Measurements from ENCODE around the gene RNLS.
A peak's percentile ranks its signal among the peaks of the same experiment; 100 is the strongest.

The RNLS gene

DNA sequence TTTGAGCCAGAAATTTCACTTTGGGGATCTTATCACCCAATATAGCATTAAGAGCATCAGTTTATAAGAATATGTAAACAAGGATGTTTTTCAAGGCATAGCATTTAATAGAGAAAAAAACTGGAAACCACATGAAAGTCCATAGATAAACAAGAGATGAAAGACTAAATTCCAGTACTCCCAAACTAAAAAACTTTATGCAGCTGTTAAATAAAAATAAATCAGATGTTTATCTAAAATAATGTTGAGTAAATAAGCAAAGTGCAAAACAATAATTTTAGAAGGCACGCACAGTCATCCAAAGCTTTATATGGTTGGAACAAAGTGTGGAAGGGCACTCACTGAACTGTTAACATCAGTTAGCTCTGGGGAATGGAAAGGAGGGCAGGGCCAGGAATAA, 21.0 kb downstream of the RNLS start:
- Mint-ChIP-seq H3K4me1 (no peaks in the 10 kb centered on the region), H3K9me3 (peaks cover 4% of the 10 kb centered on the region), H3K36me3 (ENCODE audit: low read depth) (no peaks in the 10 kb centered on the region), H3K27ac (no peak overlapping the region), H3K27me3 (ENCODE audit: low read depth, poor library complexity) (no peaks in the 10 kb centered on the region), H3K4me3 (no peak overlapping the region)
- TF ChIP-seq, protein P1, sequence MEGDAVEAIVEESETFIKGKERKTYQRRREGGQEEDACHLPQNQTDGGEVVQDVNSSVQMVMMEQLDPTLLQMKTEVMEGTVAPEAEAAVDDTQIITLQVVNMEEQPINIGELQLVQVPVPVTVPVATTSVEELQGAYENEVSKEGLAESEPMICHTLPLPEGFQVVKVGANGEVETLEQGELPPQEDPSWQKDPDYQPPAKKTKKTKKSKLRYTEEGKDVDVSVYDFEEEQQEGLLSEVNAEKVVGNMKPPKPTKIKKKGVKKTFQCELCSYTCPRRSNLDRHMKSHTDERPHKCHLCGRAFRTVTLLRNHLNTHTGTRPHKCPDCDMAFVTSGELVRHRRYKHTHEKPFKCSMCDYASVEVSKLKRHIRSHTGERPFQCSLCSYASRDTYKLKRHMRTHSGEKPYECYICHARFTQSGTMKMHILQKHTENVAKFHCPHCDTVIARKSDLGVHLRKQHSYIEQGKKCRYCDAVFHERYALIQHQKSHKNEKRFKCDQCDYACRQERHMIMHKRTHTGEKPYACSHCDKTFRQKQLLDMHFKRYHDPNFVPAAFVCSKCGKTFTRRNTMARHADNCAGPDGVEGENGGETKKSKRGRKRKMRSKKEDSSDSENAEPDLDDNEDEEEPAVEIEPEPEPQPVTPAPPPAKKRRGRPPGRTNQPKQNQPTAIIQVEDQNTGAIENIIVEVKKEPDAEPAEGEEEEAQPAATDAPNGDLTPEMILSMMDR (IDR thresholded peaks at IDR 0.05): no peak
- no peak for DNase-seq

DNA sequence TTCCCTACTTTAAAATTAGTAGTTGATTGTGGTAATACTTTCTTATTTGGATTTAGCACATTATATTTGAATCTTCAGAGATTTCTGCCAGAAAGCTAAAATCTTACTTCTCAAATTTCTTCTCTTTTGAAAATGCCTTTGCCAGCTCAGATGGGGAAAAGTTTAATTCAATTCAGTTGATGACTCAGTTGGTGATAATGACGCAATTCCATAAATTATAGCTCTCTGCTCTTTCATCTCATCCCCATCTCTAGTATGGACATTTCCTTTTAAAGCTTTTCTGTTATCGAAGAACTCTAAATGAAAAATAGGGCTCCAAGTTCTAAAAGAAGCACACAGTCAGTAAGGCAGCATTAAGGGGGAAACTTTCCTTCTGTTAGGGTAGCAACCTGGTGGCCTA, 25.5 kb downstream of the RNLS start:
- no peaks in the 10 kb centered on the region for H3K36me3 Mint-ChIP-seq (ENCODE audit: low read depth)
- no peak for DNase-seq
- peaks cover 4% of the 10 kb centered on the region for H3K9me3 Mint-ChIP-seq
- no peaks in the 10 kb centered on the region for H3K27me3 Mint-ChIP-seq (ENCODE audit: low read depth, poor library complexity)
- H3K4me3 Mint-ChIP-seq: no peak overlapping the region
- TF ChIP-seq, protein P1 (IDR thresholded peaks at IDR 0.05): no peak
- no peak overlapping the region for H3K27ac Mint-ChIP-seq
- no peaks in the 10 kb centered on the region for H3K4me1 Mint-ChIP-seq

DNA sequence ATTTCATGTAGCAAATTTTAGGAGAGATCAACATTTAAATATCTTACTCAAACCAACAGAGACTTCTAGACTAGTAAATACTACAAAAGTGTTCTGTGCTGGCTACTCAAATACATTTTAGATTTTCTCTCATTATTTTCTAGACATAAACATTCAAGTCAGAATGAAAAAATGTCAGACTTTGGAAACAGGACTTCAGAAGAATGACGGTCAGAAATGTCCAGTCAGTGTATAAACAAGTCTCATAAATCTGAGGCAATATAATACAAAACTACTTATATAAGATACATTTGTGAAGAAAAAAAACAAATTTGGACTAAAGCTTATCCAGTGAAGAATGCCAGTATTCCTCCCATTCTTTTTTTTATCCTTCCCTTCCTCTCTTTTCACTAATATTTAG, 25.9 kb downstream of the RNLS start:
- H3K27me3 Mint-ChIP-seq (ENCODE audit: low read depth, poor library complexity): no peaks in the 10 kb centered on the region
- H3K27ac Mint-ChIP-seq: no peak overlapping the region
- DNase-seq: no peak
- no peaks in the 10 kb centered on the region for H3K4me1 Mint-ChIP-seq
- no peaks in the 10 kb centered on the region for H3K36me3 Mint-ChIP-seq (ENCODE audit: low read depth)
- TF ChIP-seq, protein P1 (IDR thresholded peaks at IDR 0.05): no peak
- peaks cover 2% of the 10 kb centered on the region for H3K9me3 Mint-ChIP-seq
- no peak overlapping the region for H3K4me3 Mint-ChIP-seq

DNA sequence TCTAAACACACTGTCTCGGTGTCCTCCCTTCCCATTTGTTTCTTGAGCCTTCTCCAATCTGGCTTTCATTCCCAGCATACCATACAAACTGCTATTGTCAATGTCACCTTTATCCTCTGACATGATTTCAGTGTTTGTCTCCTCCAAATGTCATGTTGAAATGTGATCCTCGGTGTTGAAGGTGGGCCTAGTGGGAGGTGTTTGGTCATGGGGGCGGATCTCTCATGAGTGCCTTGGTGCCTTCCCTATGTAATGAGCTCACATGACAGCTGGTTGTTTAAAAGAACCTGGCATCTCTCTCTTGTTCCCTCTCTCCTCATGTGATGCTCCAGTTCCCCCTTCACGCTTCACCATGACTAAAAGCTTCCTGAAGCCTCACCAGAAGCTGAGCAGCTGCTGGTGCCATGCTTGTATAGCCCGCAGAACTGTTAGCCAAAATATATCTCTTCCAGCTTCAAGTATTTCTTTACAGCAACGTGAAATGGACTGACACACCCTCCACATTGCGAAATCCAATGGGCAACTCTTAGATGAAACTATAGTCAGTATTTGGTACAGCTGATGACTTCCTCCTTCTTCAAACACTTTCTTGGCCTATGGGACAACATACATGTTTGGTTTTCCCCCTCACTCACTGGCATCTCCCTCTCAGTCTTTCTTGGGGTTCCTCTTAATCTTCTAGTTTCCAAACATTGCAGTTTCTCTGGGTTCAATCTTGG, 27.8 kb downstream of the RNLS start:
- TF ChIP-seq, protein P1 (IDR thresholded peaks at IDR 0.05): no peak
- H3K4me1 Mint-ChIP-seq: no peaks in the 10 kb centered on the region
- no peaks in the 10 kb centered on the region for H3K36me3 Mint-ChIP-seq (ENCODE audit: low read depth)
- no peaks in the 10 kb centered on the region for H3K27me3 Mint-ChIP-seq (ENCODE audit: low read depth, poor library complexity)
- H3K4me3 Mint-ChIP-seq: no peak overlapping the region
- no peaks in the 10 kb centered on the region for H3K9me3 Mint-ChIP-seq
- DNase-seq: no peak
- H3K27ac Mint-ChIP-seq: peak overlapping the region; percentile 53

DNA sequence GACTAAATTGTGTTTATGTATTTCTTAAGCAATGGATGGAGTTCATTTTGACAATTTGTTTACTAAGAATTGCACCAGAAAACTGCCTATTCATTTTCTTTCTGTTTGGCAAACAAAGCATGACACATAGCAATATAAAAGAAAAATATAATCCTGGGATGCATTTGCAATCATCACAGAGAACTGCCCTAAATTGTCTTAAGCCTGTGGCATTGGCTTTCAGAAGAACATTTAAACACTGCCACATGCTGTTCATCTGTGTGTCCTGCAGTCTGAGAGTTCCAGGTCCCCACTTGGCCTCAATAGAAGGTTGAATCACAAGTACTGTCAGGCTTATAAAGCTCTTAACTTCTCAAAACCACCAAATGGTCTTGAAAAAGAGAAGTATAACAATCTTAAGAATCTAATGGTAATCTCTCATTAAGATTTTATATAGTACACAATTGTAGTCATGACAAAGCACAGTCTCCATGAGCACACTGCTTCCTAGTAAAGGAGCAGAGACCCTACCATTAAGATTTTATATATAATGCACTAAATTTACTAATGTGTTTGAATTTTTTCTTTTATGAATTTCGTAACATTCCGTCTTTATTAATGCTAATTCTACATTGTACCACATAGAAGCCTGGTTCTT, 29.9 kb downstream of the RNLS start:
- Mint-ChIP-seq H3K27ac (no peak overlapping the region), H3K4me1 (no peaks in the 10 kb centered on the region), H3K4me3 (no peak overlapping the region), H3K27me3 (ENCODE audit: low read depth, poor library complexity) (no peaks in the 10 kb centered on the region), H3K36me3 (ENCODE audit: low read depth) (no peaks in the 10 kb centered on the region), H3K9me3 (no peaks in the 10 kb centered on the region)
- TF ChIP-seq, protein P1 (IDR thresholded peaks at IDR 0.05): peak; percentile 69
- DNase-seq: peak; percentile 20

DNA sequence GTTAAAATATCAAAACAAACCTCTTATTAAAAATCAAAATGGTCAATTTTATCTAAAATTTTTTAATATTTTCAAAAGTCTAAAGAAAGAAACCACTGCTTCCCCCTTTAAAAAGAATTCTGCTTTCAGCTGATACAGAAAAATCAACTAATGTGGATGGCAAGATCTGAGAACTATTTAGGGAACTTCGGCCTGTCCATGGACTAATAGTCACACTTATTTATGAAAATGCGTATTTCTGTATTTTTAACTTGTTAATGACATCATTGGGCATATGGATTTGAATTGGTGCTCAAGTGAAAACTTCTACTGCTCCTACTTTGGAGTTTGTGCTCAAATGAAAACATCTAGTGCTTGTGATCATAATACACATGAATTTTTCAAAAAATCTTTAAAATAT, 31.9 kb downstream of the RNLS start:
- TF ChIP-seq, protein P1 (IDR thresholded peaks at IDR 0.05): no peak
- Mint-ChIP-seq H3K27me3 (ENCODE audit: low read depth, poor library complexity) (no peaks in the 10 kb centered on the region), H3K4me3 (no peak overlapping the region), H3K27ac (no peak overlapping the region), H3K9me3 (no peaks in the 10 kb centered on the region), H3K36me3 (ENCODE audit: low read depth) (no peaks in the 10 kb centered on the region), H3K4me1 (no peaks in the 10 kb centered on the region)
- DNase-seq: no peak

Measured in nephron progenitor cell (in vitro differentiated cells).